Limb (tissue), 2 donors: ENCODE results near the gene SOWAHA.

Experiments used
- DNase-seq, 2 donors: peaks; one replicate each; pipeline ENCODE4 v3.0.0-alpha.2; 2016; ENCODE audit errors: extremely low spot score in 2 of 2

Gene SOWAHA

DNA sequence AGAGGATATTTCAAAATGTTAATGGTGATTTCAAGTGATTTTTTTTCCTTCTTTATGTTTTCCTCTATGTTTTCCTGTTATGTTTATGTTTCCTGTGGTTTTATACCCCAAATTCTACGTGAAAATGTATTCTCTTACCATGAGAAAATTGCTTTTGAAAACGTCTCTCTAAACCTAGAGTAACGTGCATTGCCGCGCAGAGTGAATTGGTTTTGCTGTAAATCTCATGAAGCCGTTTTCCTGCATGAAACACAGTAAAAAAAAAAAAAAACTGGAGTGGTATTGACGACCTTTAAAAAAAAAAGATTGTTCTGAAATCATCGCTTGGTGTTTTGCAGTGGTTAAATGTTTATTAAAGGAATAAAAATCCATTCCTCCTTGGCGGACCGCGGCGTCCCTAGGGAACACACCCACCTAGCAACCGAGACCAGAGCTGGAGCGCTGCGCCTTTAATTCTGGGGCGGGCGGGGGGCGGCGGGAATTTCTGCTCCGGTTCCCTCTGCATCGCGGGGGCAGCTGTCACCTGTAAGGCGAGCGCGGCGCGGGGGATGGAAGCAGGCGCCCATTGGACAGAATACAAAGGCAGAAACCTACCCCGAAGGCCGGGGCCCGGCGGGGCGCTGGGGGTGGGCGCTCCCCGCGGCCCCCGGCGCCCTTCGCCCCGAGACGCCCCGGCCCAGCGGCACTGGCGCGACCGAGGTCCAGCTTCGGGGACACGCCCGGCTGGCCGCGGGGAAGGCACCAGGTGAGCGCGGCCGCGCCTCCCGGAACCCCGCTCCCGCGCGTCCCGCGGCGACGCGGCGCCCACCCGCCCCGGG lies at the start of gene SOWAHA:
Gene SOWAHA, plus strand, starts transcription at position 522 of the 818 bp plus-strand sequence. CDS start 320 bp downstream, outside the sequence.
- peak in 1 of 2 donors; percentile 57 for DNase-seq

DNA sequence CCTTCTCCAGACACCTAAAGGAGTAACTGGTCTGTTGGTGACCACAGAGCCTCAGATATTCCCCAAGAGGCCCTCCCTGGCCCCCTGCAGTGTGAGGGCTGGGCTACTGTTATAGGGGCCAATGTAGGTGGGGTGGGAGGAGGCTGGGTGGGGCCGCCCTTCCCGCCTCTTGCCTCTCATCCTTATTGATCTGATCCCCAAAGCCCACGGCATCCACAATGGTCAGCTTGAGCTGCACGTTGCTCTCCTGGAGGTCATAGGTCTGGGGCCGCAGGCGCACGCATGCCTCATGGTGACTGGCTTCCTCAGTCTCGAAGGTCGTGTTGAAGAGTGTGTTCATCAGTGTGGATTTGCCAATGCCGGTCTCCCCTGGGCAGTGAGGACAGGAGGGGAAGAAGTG lies 49.1 kb upstream of the SOWAHA start:
- no peak for DNase-seq

DNA sequence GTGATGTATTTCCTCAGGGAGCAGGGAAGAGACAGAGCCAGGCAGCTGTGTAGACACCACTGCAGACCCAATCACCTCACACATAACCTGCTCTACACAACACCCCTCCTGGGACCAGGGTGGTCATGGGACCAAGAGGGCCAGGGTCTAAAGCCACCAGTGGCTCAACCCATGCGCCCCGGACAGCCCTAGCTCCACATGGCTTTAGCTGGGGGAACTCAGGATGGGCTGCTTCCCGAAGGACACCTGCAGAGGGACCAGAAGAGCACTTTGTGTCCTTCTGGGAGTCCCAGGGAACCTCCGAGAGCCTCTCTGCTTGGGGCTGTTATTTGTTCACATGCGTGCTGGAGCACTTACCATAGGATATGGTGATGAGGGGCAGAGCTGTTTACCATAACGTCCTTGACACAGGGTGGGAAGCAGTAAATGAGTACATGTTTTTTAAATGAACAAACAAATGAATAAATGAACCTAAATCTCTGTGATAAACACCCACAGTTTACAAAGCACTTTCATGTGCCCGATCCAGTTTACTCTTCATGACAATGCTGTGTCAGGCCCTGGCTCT lies 48.3 kb upstream of the SOWAHA start:
- DNase-seq: no peak

DNA sequence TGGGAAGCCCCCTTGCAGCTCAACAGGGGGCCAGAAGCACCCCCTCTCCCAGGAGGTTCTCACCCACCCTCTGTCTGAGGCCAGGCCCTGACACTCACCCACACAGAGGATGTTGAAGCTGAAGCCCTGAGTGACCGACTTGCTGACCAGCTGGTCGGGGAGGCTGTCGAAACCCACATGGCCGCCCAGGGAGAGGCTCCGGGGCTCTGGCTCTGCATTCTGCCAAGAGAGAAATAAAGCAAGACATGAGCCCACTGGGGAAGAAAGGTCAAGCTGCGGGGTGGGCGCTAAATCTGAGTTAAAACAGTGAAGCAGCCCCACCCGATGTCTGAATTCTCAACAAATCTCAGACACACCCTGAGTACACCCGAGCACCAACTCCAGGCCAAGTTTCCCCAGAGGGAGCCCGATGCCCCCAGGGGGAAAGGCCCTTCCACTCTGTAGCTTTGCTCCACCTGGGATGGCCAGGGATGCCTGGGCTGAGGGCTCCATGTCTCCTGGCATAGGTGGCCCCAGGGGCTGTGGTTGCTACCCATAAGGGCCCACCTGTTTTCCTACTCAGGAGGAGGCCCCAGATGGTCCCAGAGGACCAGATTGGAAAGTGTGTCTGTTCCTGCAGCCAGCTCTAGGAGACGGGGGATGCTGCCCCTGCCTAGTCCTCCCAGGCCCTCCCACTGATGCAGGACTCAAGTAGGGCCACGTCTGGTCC lies 47.6 kb upstream of the SOWAHA start:
- no peak for DNase-seq

DNA sequence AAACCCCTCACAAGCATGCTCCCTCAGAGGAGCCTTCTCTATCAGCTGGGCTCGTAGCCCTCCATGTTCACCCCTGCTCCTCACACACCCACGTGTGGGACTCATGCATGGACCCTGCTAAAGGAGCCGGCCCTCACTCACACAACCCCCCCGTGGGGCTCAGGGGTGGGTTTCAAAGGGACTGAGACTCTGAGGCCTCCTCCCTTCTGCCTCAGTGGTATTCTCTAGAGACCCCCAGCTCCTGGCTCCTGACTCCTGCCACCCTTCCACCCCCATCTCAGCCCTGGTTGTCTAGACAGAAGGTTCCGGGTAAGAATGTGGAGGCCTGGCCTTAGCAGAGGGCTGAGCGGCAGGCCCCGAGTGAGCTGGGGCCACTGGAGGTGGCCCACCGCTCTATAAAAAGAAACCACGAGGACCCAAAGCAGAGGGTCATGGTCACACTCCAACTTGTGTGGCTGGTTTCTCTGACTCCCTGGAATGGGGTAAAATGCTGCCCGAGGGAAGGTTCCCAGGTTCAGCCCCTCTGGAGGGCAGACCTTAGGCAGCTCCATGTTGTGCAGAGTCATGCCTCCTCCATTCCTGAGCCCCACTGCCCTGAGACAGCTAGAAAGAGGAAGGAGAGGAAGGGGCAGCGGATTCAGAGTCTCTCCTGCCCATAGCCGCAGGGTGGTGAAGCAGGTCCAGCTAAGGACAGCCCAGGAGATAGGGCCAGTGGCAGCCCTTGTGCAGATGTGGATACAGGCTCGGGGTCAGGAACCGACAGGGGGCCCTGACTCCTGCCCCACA lies 46.9 kb upstream of the SOWAHA start:
- DNase-seq: no peak

DNA sequence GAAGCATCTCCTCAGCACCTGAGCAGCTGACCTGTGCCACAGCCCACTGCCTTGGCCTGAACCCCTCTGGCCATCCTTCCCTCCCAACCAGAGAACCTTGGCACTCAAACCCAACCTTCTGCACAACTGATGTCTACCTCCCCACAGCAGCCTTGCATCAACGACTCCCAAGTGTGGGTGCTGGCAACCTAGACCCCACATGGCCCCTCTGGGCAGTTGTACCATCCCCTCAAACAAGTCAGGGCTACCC lies 46.4 kb upstream of the SOWAHA start:
- no peak for DNase-seq

DNA sequence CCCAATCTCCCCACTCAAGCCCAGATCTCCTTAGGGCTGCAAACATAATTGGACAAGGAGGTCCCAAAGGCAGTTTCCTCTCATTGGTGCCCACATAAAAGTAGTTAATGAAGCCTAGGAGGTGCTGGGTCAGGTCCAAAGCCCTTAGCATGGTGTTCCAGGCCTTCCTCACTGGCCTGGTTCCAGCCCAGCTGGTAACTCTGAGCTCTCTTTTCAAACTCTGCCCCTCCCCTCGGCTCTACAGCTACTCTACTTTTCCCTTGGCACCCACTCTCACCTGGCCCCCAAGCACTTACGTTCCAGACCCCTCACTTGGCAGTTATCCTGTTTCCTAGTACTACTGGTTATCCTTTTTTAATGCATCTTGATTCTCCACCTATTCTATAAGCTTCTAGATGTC lies 46.0 kb upstream of the SOWAHA start:
- DNase-seq: no peak

DNA sequence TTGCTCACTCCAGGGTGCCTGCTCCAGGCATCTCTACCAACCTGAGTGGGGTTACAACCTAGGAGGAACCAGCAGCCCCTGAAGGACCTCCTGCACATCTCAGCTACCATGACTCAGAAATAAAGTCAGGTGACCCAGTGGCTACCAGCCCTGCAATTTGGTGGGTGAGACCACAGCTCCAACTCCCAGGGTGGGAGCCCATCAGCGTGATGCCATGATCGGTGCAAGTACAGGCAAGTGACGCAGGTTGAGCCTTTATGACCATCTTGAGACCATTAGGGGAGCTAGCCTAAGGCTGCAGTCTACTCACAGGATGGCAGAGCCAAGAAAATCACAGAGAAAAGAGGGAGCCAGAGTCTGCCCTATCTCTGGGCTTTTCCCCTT lies 44.6 kb upstream of the SOWAHA start:
- no peak for DNase-seq

DNA sequence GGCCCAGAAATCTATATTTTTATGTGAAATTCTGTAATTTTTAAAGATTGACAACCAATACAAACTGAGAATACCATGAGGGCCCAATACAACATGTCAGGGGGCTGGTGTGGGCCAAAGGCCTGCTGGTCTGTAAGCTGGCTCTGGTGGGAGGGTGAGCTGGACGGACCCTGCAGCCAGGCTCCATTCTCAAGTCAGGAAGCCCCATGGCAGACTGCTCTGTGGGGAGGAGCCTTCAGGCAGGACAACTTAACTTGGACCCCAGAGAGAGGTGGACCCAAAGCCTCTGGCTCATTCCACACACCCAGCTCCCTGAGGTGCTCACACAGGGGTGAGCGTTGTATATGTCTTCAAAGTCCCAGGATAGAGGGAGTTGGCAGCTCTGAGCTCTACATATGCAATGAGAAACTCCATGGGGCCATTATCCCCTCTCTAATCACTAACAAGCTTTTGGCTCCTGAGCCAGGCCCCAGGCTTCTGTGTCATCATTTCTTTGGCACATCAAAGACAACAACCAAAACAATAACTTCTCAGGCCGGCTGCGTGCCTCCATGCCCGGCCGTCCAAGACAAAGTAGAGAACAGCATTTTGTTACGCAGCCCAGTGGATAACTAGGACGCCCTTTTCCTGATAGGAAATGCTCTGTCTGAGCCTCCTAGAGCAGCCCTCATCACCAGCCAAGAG lies 42.5 kb upstream of the SOWAHA start:
- no peak for DNase-seq

DNA sequence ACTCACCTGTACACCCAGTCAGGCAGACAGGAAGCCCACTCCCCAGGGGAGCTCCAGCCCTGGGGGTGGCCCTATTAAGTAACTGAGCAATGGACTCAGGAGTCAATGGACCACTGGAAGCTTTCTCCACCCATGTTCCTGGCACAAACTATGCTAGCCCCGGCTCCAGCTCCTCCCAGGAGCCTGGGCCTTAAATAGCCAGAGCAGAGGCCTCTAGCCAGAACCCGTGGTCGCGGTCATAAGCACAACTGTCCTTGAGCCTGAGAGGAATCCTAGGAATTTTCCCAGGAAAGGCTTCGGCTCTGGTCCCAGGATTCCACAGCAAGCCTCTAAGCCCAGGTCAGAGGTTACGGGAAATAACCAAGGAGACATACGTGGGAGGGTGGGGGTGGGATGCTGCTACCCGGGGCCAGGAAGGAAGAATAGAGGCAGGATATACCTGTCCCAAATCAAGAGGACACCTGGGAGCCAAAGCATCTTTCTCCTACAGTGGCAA lies 41.6 kb upstream of the SOWAHA start:
- no peak for DNase-seq

DNA sequence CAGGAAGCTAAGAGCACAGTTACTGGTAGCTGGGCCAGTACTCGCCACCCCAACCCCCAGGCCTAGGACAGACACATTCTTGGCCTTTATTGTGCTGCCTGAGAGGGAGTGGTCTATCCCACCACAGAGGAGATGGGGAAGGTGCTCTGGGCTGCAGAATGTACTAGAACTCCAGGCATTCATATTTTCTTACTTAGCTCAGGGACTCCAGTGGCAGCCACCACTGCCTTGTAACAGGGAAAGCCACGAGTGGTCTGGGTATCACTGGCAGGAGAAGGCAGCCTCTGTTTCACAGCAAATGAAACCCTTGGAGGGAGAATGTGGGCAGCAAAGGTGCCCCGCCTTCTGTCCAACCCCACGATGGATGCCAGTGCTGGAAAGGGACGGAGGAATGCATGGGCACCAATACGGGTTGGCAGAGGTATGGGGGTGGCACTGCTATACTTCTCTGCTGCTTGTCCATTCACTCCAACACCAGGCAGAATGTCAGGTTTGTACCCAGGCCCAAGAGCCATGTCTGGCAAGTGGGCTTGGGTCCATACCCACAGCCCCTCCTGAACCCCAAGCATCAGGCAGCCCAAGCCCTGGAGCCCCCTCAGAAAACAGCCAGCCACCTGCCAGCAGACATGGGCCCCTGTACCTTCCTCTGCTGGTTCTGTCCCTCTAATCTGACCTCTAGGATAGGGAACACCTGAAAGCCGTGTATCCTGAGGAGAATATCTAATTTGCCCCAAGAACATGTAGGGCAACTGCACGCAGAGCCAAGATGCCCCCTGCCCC lies 40.6 kb upstream of the SOWAHA start:
- no peak for DNase-seq

DNA sequence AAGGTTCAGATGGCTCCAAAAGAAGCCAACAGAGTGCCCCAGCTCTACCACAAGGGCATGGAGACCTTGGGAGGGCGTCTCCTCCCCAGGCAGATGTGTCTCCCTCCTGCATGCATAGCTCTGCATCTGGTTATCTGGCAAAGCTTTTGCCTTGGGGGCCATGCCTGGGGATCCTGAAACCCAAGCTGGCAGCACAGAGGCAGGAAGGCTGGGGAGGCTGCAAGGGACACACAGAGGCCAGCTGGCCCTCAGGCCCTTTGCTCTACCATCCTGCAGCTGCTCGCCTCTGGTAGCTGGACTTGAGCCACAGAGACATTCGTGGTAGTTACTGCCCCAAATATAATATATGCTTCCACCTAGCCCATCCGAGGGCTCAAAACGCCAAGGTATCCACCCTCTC lies 40.0 kb upstream of the SOWAHA start:
- DNase-seq: no peak

DNA sequence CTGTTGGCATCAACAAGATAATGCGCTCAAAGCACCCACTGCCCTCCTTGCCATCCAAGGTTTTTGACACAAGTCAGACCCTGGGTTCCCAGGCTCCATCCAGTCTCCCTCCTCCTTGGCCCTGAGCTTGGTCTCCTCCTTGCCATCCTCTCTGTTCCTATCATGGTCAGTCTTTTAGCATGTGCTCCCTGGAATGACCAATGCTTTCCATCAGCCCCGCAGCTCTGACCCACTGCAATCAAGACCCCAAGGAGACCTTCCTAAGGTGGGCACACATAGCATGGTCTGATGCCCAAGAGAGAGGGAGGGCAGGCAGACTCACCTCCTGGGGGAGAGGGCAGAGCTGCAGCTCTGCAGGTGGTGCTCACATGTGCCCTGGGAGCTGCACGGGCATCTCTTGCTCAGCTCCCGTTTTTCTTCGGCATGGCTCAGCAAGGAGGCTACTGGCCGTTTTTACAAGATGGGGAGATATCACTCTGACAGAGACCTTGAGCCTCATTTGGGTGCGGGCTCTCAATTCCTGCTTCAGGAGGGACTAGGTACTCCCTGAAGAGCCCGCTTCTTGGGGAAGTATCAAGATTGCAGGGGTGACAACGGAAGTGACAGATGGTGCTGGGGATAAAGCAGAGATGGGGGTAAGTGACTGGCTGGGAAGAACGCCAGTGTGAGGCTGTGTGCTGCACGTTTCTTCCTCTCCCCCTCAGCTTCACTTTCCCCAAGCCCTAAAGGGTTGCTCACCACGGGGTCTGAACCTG lies 39.3 kb upstream of the SOWAHA start:
- DNase-seq: no peak

DNA sequence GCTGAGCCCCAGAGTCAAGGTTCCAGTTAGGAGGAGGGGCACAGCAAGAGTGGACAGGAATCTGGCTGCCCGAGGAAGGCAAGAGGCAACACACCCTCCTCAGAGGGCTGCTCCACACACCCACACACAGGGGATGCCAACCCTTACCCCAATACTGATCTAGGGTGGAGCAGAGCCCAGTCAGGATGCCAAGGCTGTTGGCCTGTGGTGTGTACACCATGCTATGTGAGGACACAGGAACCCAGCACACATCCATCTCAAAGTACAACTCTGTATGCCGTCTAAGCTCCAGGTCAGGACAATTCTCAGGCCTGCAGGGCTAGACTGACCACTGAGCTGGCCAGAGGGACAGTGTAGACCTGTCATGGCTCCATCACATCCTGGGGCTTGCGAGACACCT lies 38.7 kb upstream of the SOWAHA start:
- no peak for DNase-seq

DNA sequence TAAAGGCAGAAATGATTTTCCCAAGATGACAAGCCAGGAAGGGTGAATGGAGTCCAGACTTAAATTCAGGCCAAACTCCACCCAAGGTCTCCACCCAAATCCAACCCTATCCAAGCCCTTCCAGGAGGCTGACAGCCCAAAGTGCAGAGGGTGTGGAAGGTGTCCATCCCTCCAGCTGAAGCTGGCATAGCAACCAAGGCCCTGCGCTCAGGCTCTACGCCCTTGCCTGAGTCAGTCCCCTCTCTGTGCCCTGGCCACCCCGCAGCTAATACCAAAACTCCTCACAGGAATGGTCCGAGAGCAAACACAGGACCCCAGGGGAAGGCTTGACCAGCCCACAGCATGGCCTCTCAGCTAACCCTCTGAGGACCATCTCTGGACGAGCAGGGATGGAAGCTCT lies 38.2 kb upstream of the SOWAHA start:
- no peak for DNase-seq

DNA sequence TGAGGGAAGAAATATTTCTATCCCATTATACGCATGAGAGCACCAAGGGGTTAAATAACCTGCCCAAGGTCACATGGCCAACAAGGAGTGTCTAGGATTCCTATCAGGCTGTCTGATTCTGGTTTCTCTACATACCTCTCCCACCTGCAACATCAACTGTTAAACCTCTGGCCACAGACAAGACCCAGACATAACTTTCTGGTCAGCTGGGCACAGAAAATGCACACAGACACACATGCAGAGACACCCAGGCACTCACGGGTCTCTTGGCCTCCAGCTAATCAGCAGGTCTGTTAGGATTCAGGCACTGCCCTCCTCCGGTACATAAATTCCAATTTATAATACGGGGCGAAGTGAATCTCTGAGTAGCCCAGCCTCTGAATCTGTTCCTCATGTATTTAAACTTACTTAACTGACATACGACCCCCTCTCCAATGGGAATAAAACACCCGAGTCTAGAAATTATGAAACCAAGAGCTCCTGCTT lies 37.6 kb upstream of the SOWAHA start:
- DNase-seq: no peak

DNA sequence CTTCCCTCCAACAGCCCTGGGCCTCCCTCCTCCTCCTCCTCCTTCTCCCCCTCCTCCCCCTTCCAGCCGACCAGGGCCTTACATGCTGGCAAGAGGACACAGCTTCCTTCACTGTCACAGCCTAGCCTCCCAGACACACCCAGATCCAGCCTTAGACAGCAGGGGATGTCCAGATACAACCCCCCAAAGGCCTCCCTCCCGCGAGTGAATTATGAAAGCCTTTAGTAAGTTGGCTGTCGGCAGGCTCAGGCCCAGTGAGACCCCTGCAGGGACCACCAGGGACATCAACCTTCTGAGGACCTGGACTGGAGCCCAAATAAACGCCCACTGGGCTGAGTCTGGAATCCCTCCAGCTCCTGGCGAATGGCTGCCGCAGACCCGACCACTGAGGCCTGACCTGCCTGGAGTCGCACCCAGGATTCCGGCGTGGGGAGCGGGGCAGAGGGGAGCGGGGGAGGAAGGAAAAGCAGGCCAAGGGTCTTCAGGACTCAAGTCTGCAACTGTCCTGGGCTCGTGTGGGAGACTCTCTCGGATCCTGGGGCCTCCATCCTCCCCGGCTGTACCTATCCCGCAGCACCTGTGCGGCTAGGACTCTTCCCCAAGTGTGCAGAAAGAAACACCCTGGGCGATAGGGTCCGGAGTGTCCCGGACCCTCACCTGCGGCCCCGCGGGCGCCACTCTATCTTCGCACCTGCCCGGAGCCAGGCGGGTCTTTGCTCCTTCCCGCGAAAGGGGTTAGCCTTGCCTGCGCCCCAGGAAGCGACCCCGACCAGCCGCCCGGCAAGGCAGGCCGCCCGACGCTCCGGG lies 36.8 kb upstream of the SOWAHA start:
- DNase-seq: peak; percentile 24 to 66

DNA sequence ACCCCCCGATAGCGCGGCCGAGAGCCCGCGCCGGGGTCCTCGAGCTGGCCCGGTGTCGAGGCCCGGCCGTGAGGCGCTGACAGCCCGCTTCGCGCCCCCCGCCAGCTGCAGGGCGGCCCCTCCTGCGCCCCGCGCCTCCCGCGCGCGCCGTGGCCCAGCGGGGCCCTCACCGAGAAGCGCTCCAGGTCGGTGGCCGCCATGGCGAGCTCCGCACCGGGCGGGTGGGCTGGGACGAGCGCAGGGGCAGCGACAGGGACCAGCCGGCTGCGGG lies 36.2 kb upstream of the SOWAHA start:
- DNase-seq: no peak
